Muscle of leg (tissue), 11 donors: ENCODE results near the gene TMEM40. TPM values are rescaled to one million over a fixed set of nuclear protein-coding genes. Genes with fewer than 3 reads are reported as not detected.

ENCODE experiments used
- DNase-seq: peaks from one replicate; pipeline ENCODE4 v3.0.0; 2013
- H3K27ac ChIP-seq: one replicate; pipeline ENCODE4 v1.5.1; 2013; ENCODE audit warnings: mild to moderate bottlenecking, low read length, control low read depth
- H3K27me3 ChIP-seq: one replicate; pipeline ENCODE4 v1.6.1; 2013; ENCODE audit warnings: low read length; ENCODE audit not compliant: control insufficient read depth, insufficient read depth
- H3K36me3 ChIP-seq: one replicate; pipeline ENCODE4 v1.6.1; 2013; ENCODE audit warnings: low read length; ENCODE audit not compliant: control insufficient read depth, insufficient read depth
- H3K4me1 ChIP-seq: one replicate; pipeline ENCODE4 v1.6.1; 2013; ENCODE audit warnings: low read length; ENCODE audit not compliant: control insufficient read depth, insufficient read depth
- H3K4me3 ChIP-seq: one replicate; pipeline ENCODE4 v1.5.1; 2013; ENCODE audit warnings: low read length, control low read depth
- H3K9me3 ChIP-seq: replicated peaks from 2 replicates; pipeline ENCODE4 v1.6.1; 2013; ENCODE audit warnings: low read depth, low read length; ENCODE audit not compliant: control insufficient read depth
- WGBS: methylation state at CpG from one replicate; pipeline ENCODE4 v1.1.5; 2013; ENCODE audit warnings: missing lambda C conversion rate; ENCODE audit not compliant: insufficient coverage; 5-methylcytosine and 5-hydroxymethylcytosine counted together
- polyA plus RNA-seq, 8 donors: library from polyadenylated mRNA; unstranded; fragments of 120-200 nt; gene quantifications; one replicate each; pipeline versions ENCODE4 v1.2.1 to v1.2.3, GENCODE V29; 2013; ENCODE audit warnings: inconsistent platforms in 1 of 8, low replicate concordance in 1 of 8; ENCODE audit not compliant: insufficient read length in 8 of 8, insufficient read depth in 1 of 8
- total RNA-seq: library from RNA; stranded (reverse); fragments of 120-200 nt; gene quantifications from one replicate; pipeline ENCODE4 v1.2.4, GENCODE V29; 2013

The TMEM40 gene
- total and polyA plus RNA-seq, 9 donors = 6.4 to 16.8 (median 12.8) TPM

- H3K4me1 ChIP-seq = peaks cover 13% of the 10 kb centered on the region
- no peak overlapping the region for H3K4me3 ChIP-seq
- WGBS = 69% methylated on average over 6 of the region's 11 CpGs
- H3K36me3 ChIP-seq = no peaks in the 10 kb centered on the region
- H3K9me3 ChIP-seq = no peaks in the 10 kb centered on the region
- no peak overlapping the region for H3K27ac ChIP-seq
- no peak for DNase-seq
- H3K27me3 ChIP-seq = no peaks in the 10 kb centered on the region
Observed at GRCh38 chr3:12689997-12690711, 68.9 kb downstream of the TMEM40 start.

DNA sequence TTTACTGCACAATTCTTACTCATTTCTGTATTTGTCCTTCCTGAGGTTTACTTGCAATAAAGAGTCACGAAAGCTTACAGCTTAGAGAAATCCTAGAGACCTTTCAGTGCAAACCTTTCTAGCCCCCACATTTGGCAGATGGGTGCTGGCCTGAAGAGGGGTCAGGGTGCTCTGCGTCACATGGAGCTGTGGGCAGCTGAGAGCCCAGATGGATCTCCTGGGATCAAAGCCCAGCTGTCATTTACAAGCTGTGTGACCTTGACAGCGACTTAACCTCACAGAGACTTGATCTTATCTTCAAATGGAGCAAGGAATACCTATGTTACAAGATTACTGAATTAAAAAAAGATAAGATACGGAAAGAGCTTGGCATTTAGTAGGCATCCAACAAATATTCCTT is 71.1 kb downstream of the TMEM40 start:
- Histone ChIP-seq H3K36me3 (no peaks in the 10 kb centered on the region), H3K9me3 (no peaks in the 10 kb centered on the region), H3K27me3 (no peaks in the 10 kb centered on the region), H3K27ac (no peak overlapping the region), H3K4me3 (no peak overlapping the region), H3K4me1 (no peaks in the 10 kb centered on the region)
- WGBS = 69% methylated on average over 2 of the region's 4 CpGs
- no peak for DNase-seq

- H3K4me1 ChIP-seq = peaks cover 7% of the 10 kb centered on the region
- no peak for DNase-seq
- no CpG with 5 or more reads among the region's 3 CpGs for WGBS
- no peaks in the 10 kb centered on the region for H3K27me3 ChIP-seq
- H3K9me3 ChIP-seq = no peaks in the 10 kb centered on the region
- no peak overlapping the region for H3K27ac ChIP-seq
- no peak overlapping the region for H3K4me3 ChIP-seq
- H3K36me3 ChIP-seq = no peaks in the 10 kb centered on the region
Observed at GRCh38 chr3:12686096-12686495, 73.0 kb downstream of the TMEM40 start.

Other genes with a start within 250 kb of the TMEM40 start
- not detected for gene MKRN2OS, start 213.8 kb downstream of the TMEM40 start, total RNA-seq
- 1 to 10 TPM in 1 of 8 donors, under 1 TPM in 7; 0.12 to 1.1 (median 0.61) TPM for gene MKRN2OS, start 213.8 kb downstream of the TMEM40 start, polyA plus RNA-seq
- gene MKRN2, start 202.2 kb downstream of the TMEM40 start, total RNA-seq = 25.9 TPM
- gene MKRN2, start 202.2 kb downstream of the TMEM40 start, polyA plus RNA-seq = 10 to 100 TPM; 24.1 to 33.2 (median 29.4) TPM
- 94.2 TPM for gene RAF1, start 95.1 kb downstream of the TMEM40 start, total RNA-seq
- gene RAF1, start 95.1 kb downstream of the TMEM40 start, polyA plus RNA-seq = 100 to 1,000 TPM in 1 of 8 donors, 10 to 100 TPM in 7; 80.0 to 113 (median 90.2) TPM
- 27.2 TPM for gene CAND2, start 37.4 kb upstream of the TMEM40 start, total RNA-seq
- 10 to 100 TPM; 27.7 to 46.4 (median 36.2) TPM for gene CAND2, start 37.4 kb upstream of the TMEM40 start, polyA plus RNA-seq
- 4,199 TPM for gene RPL32, start 82.3 kb upstream of the TMEM40 start, total RNA-seq
- gene RPL32, start 82.3 kb upstream of the TMEM40 start, polyA plus RNA-seq = 1,000 to 10,000 TPM; 2,697 to 3,821 (median 3,009) TPM